K562 (cell line): ENCODE data around the gene UBE2E2. TPM values are rescaled to one million over a fixed set of nuclear protein-coding genes. Genes with fewer than 3 reads are reported as not detected.

Source experiments
- ZNF324 ChIP-seq: fragments of 250-450 bp; sonication (Bioruptor Pico); IDR thresholded peaks from 2 replicates; pipeline ENCODE4 v1.4.0; 2020; ENCODE audit warnings: mild to moderate bottlenecking
- polyA plus RNA-seq, 8 experiments: library from polyadenylated mRNA; depleted of rRNA in 4 of 8; stranded (reverse) in 5 of 8; unstranded in 3 of 8; fragments of >200 nt; fragmentation: Nextera tagmentation in 2 of 8; fragmentation: Illumina TruSeq in 1 of 8; extraction: Ambion mirVana in 2 of 8; extraction: Trizol in 1 of 8; gene quantifications; 2 replicates each; pipeline versions ENCODE4 v1.2.1 to v1.2.3, GENCODE V29; 2011 to 2014; ENCODE audit warnings: inconsistent platforms in 1 of 8, missing spikeins in 1 of 8
- small RNA-seq: library from RNA; depleted of rRNA; stranded (forward); fragments of <200 nt; gene quantifications from one replicate; pipeline ENCODE3, GENCODE V24; 2014
- total RNA-seq, 7 experiments: library from RNA; depleted of rRNA in 6 of 7; stranded (reverse); fragments of >200 nt in 6 of 7; fragmentation: Illumina TruSeq in 2 of 7; extraction: Trizol in 2 of 7; gene quantifications; 2 replicates each; pipeline versions ENCODE4 v1.2.1 to v1.2.3, GENCODE V29; 2011 to 2021; ENCODE audit warnings: low replicate concordance in 1 of 7
- TF ChIP-seq, protein P1 (sequence below): fragments of 200-800 bp; sonication (Bioruptor generic); IDR thresholded peaks from 2 replicates; pipeline ENCODE4 v1.6.1; 2016; ENCODE audit warnings: missing genetic modification characterization, missing compliant biosample characterization
- TF ChIP-seq, protein P2 (sequence below): fragments of 250-450 bp; sonication (Bioruptor Pico); IDR thresholded peaks from 2 replicates; pipeline ENCODE4 v1.5.0; 2020; ENCODE audit warnings: mild to moderate bottlenecking, borderline replicate concordance
- TF ChIP-seq, protein P3 (sequence below), 2 experiments: fragments of 450-650 bp; conservative IDR thresholded peaks; 2 replicates each; pipeline ENCODE4 v1.6.1; 2017; ENCODE audit warnings: mild to moderate bottlenecking in 2 of 2, moderate library complexity in 2 of 2

Gene UBE2E2
- total and polyA plus RNA-seq, 9 of the 15 experiments (the other 6 are each of a cell fraction or from before 2014, with no cell fraction given), result 0.22 to 5.1 (median 1.9) TPM

DNA sequence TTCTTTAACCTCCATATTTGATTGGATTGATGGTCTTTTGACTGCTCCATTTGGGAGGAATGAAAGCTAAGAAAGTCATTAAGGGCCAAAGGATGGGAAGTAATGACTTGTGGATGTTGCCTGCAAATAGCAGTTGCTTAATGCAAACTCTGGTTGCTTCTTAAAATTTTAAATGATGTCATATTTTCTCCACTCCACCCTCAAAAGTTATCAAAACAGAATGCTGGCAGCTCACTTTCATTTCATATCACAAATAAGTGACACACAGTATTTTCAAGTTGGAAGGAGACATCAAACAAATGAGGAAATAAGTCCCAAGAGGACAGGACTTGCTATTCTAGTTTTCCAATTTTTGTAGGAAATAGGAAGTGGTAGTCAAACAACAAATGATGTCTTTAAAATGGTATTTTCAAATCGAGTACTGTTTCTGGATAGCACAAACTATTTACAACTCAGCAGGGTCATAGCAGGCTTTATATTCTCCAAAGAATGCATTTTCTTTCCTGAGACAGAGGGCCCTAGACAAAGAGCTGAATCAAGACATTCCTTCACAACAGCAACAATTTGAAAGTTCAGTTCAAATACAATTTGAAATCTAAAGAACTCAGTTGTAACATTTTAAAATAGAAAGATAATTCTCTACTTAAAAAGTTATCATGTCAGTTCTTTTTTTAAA lies 437.5 kb downstream of the UBE2E2 start (continued):
- TF ChIP-seq, protein P1, sequence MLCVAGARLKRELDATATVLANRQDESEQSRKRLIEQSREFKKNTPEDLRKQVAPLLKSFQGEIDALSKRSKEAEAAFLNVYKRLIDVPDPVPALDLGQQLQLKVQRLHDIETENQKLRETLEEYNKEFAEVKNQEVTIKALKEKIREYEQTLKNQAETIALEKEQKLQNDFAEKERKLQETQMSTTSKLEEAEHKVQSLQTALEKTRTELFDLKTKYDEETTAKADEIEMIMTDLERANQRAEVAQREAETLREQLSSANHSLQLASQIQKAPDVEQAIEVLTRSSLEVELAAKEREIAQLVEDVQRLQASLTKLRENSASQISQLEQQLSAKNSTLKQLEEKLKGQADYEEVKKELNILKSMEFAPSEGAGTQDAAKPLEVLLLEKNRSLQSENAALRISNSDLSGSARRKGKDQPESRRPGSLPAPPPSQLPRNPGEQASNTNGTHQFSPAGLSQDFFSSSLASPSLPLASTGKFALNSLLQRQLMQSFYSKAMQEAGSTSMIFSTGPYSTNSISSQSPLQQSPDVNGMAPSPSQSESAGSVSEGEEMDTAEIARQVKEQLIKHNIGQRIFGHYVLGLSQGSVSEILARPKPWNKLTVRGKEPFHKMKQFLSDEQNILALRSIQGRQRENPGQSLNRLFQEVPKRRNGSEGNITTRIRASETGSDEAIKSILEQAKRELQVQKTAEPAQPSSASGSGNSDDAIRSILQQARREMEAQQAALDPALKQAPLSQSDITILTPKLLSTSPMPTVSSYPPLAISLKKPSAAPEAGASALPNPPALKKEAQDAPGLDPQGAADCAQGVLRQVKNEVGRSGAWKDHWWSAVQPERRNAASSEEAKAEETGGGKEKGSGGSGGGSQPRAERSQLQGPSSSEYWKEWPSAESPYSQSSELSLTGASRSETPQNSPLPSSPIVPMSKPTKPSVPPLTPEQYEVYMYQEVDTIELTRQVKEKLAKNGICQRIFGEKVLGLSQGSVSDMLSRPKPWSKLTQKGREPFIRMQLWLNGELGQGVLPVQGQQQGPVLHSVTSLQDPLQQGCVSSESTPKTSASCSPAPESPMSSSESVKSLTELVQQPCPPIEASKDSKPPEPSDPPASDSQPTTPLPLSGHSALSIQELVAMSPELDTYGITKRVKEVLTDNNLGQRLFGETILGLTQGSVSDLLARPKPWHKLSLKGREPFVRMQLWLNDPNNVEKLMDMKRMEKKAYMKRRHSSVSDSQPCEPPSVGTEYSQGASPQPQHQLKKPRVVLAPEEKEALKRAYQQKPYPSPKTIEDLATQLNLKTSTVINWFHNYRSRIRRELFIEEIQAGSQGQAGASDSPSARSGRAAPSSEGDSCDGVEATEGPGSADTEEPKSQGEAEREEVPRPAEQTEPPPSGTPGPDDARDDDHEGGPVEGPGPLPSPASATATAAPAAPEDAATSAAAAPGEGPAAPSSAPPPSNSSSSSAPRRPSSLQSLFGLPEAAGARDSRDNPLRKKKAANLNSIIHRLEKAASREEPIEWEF (CRISPR knock-in tag), result no peak
- TF ChIP-seq, protein P2, sequence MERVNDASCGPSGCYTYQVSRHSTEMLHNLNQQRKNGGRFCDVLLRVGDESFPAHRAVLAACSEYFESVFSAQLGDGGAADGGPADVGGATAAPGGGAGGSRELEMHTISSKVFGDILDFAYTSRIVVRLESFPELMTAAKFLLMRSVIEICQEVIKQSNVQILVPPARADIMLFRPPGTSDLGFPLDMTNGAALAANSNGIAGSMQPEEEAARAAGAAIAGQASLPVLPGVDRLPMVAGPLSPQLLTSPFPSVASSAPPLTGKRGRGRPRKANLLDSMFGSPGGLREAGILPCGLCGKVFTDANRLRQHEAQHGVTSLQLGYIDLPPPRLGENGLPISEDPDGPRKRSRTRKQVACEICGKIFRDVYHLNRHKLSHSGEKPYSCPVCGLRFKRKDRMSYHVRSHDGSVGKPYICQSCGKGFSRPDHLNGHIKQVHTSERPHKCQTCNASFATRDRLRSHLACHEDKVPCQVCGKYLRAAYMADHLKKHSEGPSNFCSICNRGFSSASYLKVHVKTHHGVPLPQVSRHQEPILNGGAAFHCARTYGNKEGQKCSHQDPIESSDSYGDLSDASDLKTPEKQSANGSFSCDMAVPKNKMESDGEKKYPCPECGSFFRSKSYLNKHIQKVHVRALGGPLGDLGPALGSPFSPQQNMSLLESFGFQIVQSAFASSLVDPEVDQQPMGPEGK (CRISPR knock-in tag), result no peak
- TF ChIP-seq, protein P3, sequence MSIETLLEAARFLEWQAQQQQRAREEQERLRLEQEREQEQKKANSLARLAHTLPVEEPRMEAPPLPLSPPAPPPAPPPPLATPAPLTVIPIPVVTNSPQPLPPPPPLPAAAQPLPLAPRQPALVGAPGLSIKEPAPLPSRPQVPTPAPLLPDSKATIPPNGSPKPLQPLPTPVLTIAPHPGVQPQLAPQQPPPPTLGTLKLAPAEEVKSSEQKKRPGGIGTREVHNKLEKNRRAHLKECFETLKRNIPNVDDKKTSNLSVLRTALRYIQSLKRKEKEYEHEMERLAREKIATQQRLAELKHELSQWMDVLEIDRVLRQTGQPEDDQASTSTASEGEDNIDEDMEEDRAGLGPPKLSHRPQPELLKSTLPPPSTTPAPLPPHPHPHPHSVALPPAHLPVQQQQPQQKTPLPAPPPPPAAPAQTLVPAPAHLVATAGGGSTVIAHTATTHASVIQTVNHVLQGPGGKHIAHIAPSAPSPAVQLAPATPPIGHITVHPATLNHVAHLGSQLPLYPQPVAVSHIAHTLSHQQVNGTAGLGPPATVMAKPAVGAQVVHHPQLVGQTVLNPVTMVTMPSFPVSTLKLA (conservative IDR thresholded peaks at IDR 0.05), result no peak
- no peak for TF ChIP-seq ZNF324 (CRISPR knock-in tag)

Small RNA genes within 50 kb of the gene (small RNA-seq; reads per million reads assigned to genes)
- gene AC121251.1, result not detected
- gene RF00019, result not detected
- not detected for gene RNU6-788P
- gene RNU6-922P, result not detected
